Fibroblast of skin of left biceps (primary cell): ENCODE results near the gene COPS7A.
A peak's percentile ranks its signal among the peaks of the same experiment; 100 is the strongest.

Source experiments
- DNase-seq, 2 experiments: peaks; one replicate each; pipeline ENCODE4 v3.0.0-alpha.2; 2013; ENCODE audit warnings: low read depth in 2 of 2

The COPS7A gene

GRCh38 chr12:6769666-6770065, 45.8 kb downstream of the COPS7A start:
- DNase-seq = no peak

GRCh38 chr12:6770094-6770493, 46.2 kb downstream of the COPS7A start:
- no peak for DNase-seq

GRCh38 chr12:6770600-6770999, 46.8 kb downstream of the COPS7A start:
- DNase-seq = no peak

- no peak for DNase-seq
Measured at GRCh38 chr12:6771091-6771495, 47.2 kb downstream of the COPS7A start.

GRCh38 chr12:6771509-6772330, 47.9 kb downstream of the COPS7A start:
- no peak for DNase-seq

- no peak for DNase-seq
Measured at GRCh38 chr12:6772331-6772695, 48.5 kb downstream of the COPS7A start, which contains the start of gene LAG3. Gene LAG3 (plus strand): TSS chr12:6772520. CDS start chr12:6772853, 333 bp downstream.

- DNase-seq = no peak
Measured at GRCh38 chr12:6772726-6773589, 49.1 kb downstream of the COPS7A start.

- DNase-seq = no peak
Measured at GRCh38 chr12:6773590-6774351, 49.9 kb downstream of the COPS7A start.

GRCh38 chr12:6774499-6775062, 50.7 kb downstream of the COPS7A start:
- DNase-seq = no peak

GRCh38 chr12:6775185-6776174, 51.6 kb downstream of the COPS7A start:
- no peak for DNase-seq

- DNase-seq = no peak
Measured at GRCh38 chr12:6777386-6777785, 53.5 kb downstream of the COPS7A start.

- DNase-seq = no peak
Measured at GRCh38 chr12:6778217-6778573, 54.3 kb downstream of the COPS7A start.

- DNase-seq = peak; percentile 78 to 80
Measured at GRCh38 chr12:6778574-6779550, 55.0 kb downstream of the COPS7A start.

GRCh38 chr12:6779708-6780432, 56.0 kb downstream of the COPS7A start:
- no peak for DNase-seq

GRCh38 chr12:6780573-6780972, 56.7 kb downstream of the COPS7A start:
- no peak for DNase-seq
